ENCODE results near the gene RDH14.

Gene RDH14

DNA sequence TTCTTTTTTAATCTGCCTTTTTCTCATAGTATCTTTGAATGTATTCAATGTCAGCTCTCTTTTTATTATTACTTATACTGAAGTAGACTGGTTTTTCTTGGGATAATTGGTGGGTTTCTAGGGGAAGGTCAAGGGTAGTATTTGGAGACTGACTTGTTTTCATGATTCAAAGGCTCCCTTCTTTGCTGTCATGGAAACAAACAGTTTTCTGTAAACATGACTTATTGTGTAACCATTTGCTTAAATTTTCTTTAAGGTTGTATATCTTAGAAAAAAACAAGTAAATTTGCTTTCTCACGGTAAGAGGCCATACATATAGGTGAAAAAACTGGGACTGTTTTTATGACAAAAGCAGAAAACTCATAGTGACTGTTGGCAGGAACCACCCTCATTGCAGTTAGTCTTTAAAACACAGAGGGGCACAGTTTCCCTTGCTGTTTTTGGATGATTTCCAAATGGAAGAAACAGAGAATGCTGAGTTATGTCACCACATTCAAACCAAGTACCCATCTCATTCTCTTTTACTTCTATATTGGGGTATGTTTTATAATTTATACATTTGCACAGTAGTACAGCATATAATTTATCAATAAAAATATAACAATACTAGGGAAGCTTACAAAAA, 5.8 kb upstream of the RDH14 start:
- no peak for DNase-seq (ENCODE audit: low spot score)

DNA sequence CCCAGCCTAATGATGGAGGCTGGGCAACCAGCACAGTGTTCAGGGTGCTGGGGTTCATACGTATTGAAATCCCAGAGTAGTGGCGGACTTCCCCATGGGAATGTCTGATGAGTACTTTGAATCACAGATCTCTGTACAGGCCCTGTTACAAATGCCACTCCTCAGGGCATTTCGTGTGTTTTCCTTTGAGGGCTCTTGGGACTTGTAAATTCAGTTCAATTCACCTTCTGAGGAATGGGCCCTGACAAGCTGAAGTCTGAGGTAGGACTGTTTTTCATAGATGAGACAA, 288 bp upstream of the RDH14 start:
- DNase-seq (ENCODE audit: low spot score) = no peak

DNA sequence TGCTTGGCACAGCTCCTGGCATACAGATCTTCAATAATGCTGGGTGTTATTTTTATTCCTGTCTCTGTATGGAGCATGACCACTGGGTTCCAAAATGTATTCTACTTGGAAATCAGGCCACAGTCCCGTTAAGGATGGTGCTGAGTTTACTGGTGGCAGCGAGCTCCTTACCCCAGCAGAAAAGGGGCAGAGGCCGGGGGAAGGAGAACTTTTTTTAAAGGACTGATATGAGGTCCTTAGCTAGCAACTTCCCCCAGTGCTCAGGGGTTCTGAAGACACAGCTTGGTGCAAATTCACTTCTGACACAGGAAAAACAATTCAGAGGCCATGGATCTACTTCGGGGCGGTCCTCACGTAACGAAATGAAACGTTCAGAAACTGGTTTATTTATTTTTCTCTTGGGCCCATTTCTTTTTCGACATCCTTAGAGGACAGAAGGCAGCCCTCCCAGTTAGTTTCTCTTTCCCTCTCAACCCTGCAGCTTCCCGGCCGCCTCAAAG, 872 bp downstream of the RDH14 start:
- no peak for DNase-seq (ENCODE audit: low spot score)

DNA sequence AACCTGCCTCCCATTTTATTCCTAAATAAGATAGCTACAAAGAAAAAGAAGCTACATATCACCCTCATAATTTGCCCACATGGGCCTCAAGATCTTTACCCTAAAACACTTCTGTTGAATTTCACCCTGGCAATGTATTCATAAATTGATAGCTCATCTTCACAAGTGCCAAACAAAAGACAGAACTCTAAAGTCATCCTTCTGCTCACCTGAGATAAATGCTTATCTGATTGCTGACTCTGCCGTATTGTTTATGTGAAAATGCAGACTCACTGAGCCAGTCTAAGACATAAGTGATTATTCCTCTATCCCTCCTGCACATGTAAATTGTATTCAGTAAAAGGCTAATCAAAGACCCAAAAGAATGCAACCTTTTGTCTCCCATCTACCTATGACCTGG, 2.0 kb downstream of the RDH14 start:
- DNase-seq (ENCODE audit: low spot score) = no peak

DNA sequence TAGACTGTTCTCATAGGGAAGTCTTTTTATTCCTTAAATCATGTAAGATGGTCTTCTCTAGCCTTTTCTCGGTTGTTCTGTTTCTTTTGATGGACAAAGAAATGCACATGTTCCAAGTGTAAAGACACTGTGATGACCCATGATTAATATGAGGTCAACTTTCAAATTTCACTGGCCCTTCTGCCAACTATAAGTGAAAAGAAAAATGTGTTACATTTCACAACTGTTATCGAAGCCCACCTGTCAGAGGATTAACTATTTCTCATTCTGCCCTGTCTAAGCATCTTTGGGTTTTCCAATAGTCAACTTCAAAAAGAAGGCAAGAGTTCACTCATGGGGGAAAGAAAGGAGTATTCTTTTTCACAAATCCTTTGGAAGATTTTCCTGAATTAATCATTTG, 3.3 kb downstream of the RDH14 start:
- DNase-seq (ENCODE audit: low spot score) = no peak

DNA sequence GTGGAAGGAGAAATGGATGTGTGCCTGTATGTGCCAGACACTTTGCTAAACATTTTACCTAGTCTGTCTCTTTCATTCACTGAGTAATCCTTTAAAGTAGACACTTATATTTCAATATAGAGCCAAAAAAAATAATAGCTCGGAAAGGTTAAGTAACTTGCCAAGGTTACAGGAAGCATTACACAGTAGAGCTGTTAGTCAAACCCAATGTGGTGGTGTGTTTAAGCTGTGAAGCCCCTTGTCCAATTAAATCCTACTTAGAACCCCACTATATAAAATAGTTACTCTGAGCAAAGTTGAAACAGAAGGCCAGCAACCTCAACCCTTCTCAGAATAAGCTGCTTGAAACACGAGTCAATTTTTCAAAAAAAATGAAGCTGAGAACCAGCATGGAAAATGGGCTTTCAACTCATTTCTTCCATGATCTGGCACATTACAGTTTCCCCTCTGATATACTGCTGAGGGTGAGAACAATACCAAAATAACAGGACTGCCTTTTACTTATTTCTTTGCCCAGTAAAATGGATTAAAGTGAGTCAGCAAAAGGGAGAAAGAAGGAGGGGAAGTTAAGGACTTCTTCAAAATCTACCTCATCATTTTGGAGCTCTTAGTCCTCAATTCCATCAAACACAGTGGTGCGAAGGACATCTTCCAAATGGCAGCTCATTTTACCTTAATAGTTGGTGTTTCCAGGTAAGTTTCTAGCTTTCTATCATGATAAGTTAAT, 7.9 kb downstream of the RDH14 start:
- no peak for DNase-seq (ENCODE audit: low spot score)

DNA sequence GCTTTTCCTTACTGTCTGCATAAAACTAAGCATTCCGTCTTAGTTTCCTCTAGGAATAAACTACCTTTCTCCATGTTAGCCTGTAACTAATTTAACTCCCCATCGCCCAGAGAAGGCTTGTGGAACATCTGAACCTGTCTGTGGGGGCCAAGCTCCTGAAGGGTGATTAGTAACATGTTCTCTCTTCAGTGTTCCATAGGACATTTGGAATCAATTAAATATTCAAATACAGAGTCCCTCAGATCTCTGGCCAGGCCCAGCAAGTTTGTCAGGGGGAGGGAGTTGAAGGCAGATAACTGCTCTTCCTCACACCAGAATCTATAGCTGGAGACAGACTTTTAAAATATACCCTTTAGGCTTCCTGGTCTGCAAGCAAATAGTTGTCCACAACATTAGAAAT, 8.8 kb downstream of the RDH14 start:
- DNase-seq (ENCODE audit: low spot score) = no peak

DNA sequence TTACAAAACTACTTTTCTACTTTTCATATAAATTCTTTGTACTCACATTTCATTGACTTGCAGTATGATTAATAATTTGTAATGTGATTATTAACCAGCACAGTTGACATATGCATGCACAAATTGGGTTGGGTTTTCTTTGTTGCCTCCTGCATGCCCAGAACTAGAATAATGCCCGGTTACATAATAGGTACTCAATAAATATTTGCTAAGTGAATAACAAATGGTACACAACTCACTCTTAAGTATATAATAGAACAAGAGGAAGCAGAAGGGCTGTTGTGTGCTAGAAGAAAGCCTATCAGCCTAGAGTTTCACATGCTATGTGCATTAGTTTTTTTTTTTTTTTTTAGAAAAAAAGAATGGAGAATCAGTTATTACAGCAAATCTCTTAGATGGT, 9.3 kb downstream of the RDH14 start:
- DNase-seq (ENCODE audit: low spot score) = no peak

DNA sequence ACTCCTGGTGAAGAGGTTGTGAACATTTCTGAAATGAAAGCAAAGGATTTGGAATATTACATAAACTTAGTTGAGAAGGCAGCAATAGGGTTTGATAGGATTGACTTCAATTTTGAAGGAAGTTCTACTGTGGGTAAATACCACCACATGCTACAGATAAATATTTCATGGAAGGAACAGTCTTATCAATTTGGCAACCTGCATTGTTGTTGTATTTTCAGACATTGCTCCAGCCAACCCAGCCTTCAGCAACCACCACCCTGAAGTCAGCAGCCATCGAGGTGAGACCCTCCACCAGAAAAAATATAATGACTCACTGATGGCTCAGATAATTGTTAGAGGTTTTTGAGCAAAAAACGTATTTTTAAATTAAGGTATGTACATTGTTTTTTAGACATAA, 10.0 kb downstream of the RDH14 start:
- no peak for DNase-seq (ENCODE audit: low spot score)

DNA sequence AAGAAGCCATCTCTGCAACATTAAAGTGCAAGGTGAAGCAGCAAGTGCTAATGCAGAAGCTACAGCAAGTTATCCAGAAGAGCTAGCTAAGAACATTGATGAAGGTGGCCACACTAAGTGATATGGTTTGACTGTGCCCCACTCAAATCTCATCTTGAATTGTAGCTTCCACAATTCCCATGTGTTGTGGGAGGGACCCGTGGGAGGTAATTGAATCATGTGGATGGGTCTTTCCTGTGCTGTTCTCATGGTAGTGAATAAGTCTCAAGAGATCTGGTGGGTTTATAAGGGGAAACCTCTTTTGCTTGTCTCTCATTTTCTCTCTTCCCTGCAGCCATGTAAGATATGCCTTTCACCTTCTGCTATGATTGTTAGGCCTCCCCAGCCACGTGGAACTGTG, 11.4 kb downstream of the RDH14 start:
- no peak for DNase-seq (ENCODE audit: low spot score)

DNA sequence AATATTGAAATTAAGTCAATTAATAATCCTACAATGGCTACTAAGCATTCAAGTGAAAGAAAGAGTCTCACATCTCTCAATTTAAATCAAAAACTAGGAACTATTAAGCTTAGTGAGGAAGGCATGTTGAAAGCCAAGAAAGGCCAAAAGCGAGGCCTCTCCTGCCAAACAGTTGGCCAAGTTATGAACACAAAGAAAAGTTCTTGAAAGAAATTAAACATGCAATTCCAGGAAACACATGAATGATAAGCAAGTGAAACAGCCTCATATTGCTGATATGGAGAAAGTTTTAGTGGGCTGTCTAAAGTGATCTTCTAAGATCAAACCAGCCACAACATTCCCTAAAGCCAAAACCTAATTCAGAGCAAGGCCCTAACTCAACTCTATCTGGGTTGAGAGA, 11.8 kb downstream of the RDH14 start:
- DNase-seq (ENCODE audit: low spot score) = no peak

DNA sequence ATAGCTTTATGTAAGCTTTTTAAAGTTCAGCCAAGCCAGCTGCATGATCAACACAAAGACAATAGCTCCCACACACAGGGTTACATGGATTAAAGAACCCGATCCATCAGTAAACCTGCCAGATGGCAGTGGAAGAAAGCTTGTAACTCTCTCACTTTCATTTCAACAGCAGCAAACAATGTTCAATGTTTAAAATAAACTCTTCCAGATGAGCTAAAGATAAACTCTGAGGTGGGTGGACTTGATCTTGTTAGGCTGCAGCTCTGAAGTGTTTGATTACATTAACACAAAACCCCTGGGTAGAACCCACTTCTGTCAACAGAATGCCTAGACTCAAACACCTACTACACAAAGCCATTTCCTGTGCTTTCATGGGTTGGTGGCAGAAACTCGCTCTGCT, 13.9 kb downstream of the RDH14 start:
- DNase-seq (ENCODE audit: low spot score) = no peak

DNA sequence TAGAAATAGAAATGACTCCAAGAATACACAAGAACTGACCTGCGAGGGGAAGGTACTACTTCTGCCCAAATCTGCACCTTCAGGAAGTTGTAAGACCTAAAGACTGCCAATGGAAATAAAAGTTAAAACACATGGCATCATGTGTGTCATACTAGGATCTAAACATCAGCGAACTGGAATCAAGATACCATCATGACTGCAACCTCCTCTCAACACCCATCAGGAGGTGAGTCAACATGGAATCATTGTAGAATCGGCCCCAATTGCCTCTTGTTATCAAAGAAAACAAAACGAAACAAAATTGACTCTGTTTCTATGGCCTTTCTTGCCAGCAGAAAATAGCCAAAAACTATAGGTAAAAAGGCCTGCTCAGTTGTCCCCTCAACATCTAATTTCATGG, 15.1 kb downstream of the RDH14 start:
- no peak for DNase-seq (ENCODE audit: low spot score)

DNA sequence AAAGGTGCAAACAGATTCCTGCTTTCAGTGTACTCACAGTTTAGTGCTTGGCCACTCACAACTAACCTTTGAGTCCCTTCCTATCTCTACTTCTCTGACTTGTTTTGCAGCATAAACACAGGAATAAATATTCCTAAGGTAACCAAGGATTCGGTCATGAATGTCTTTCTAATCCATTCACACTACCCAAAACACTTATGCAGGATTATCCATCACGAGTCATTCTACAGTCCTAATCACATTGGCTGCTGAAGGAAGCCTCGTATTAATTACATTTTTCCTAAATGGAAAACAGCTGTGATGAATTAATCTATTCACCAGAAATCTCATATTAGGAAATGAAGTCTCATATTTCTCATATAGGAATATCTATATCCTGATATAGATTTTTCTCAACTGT, 16.3 kb downstream of the RDH14 start:
- no peak for DNase-seq (ENCODE audit: low spot score)

DNA sequence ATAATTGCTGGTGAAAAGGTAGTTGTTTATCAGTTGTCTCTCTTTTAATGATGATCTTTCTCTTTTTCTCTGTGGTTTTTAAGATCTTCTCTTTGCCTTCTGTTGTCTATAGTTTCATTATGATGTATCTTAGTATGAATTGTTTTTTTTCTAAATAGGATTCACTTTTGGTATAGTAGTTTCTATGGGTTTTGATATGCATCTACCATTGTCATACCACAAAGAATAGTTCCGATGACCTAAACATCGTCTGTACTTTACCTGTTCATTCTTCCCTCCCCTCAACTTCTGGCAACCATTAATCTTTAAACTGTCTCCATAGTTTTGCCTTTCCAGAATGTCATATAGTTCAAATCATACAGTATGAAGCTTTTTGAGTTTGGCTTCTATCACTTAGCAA, 19.6 kb downstream of the RDH14 start:
- DNase-seq (ENCODE audit: low spot score) = no peak

DNA sequence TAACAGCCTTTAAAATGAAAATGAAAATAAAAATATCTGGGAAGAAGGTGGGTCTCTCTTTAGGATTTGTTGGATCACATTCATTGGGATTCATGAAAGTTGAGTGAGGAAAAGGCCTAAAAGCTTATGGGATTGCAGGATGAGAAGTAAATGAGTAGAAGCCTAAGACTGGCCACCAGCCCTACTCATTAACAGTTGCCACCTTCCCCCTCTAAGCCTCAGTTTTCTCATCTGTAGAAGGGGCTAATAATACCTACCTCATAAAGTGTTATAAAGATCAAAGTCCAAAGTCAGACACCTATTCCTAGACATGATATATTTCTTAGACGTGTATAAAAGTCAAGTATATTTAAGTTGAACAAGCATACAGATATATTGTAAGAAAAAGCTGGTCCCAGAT, 23.8 kb downstream of the RDH14 start:
- no peak for DNase-seq (ENCODE audit: low spot score)

DNA sequence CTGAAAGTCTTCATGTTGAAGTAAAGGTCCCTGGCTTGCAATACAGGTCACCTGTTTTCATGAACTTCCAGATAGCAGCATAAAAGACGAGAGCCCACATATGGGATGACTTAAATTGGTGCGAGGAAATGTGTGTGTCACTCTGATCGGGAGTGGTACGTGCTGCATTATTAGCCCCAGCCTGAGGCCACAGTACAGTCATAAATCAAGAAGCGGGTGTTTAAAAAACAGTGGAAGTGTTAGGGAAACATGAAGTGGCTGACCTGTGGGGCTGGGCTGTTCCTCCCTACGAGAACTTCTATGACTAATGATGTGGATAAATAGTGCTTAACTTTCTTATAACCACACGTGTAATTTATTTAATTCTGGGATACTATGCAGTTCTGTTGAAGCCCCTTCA, 24.4 kb downstream of the RDH14 start:
- DNase-seq (ENCODE audit: low spot score) = no peak

DNA sequence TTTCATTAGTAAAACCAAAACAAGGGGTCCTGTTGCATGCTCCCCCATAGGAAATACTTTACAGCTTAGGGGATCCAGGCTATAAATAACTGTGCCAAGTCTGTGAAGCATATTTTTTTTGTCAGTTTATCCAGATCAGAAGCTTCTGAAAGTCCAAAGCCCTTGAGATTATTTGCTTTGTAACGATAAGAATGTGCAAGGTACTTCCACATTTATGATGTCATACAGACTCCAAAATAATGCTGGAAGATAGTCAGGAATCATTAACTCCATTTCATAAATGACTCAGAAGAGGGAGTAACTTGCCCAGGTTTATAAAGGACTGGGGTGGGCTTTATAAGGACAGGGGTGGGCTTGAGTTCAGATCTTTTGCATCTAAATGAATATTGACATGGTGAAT, 29.3 kb downstream of the RDH14 start:
- no peak for DNase-seq (ENCODE audit: low spot score)

DNA sequence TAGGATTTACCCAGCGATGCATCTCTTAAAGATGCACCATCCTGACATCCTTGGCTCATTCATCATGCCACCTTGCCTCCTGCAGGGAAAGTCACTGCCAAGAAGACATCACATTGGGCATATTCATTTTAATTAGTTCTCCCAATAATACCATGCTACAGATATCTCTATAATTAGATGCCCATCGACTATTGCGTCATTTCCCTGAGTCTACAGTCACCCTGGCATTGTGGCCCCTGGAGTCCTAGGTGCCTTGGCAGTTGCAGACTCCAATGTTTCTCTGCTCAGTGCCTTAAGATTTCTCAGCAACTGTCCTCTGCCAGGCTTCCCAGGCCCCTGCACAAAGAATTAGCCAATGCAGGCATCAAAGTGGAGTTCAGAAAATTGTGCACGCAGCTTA, 32.6 kb downstream of the RDH14 start:
- no peak for DNase-seq (ENCODE audit: low spot score)

DNA sequence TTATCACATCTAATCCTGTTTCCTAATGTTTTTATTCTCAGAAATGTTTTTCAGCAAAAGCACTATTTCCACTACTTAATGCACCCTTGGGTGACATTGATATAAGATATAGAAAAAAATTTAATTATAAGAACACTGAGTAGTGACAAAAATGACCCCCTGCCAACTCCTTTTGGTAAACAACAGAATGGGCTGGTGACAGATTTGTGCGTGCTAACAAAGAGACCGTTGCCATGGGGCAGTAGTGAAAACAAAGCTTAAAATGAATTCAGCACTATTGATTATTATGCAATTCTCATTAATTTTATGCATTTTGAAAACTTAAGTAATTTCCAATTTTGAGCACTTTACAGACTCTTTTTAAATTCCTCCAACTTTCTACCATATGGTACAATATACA, 33.1 kb downstream of the RDH14 start:
- no peak for DNase-seq (ENCODE audit: low spot score)

DNA sequence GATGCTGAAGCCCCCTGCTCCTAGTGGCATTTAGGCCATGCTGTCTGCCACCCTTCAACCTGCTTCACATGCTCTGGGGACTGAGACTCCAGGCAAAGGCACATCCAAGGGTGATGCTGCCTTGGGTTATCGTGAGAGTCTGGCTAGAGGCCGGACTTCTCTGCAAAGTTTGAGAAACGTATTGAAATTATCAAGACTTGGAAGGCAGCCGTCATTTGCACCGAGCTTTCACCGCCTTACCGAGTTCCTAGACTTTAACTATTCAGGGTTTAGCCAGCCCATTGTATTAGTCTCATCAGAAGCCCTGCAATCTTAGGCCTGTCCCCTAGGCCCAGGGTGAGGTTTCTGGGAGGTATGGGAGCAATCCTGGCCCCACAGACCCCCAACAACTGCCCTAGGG, 34.0 kb downstream of the RDH14 start:
- DNase-seq (ENCODE audit: low spot score) = no peak

DNA sequence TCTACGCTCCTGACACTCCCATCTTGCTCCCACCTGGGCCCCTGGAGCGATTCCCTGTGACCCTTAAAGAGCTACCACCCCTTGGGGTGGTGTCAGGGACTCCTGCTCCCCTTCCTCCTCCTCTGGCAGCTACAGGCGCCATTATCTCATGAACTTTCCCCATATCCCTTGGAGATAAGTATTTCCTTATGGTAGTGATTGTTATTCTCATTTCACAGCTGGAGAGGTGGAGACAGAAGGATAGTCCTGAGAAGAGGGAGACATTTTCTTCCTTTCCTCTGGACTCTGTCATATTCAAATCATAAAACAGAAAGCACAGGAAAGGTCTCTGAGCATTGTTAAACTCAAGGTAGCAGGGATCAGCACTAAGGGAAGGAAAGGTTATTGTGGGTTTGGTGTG, 34.6 kb downstream of the RDH14 start:
- DNase-seq (ENCODE audit: low spot score) = no peak

DNA sequence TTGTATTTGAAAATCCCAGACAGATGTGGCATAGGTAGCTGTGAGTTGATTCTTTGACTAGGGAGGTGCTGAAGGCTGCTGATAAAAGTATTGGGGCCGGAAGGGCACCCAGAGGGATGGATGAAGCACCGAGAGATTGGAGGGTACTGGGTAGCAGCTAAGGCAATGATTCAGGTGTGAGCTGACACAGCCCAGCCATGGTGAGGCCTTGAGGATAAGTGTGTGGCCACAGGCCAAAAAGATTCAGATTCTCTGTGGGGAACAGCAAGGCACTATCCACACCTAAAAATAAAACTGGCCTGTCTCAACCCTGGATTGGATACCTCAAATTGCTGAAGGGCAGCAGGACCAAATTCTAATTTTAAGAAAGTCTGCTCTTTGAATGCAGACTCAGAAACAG, 35.2 kb downstream of the RDH14 start:
- DNase-seq (ENCODE audit: low spot score) = no peak
